A549 (cell line): Measurements from ENCODE around the gene MATN4. TPM values are rescaled to one million over a fixed set of nuclear protein-coding genes. Genes with fewer than 3 reads are reported as not detected.

Experiments used
- ATAC-seq, 2 experiments: fragments of 200-7000 bp in 1 of 2; fragments of >200 bp in 1 of 2; cut with Nextera tagmentation in 1 of 2; cut with Tn5 transposase in 1 of 2; 3 replicates each; pipeline versions ENCODE4 v1.8.0 to v1.9.1; 2018 to 2020; ENCODE audit warnings: mild to moderate bottlenecking in 1 of 2, moderate library complexity in 1 of 2
- CTCF ChIA-PET: fragments of 300-600 bp; sonication (Branson Sonifier 250); formaldehyde crosslinking; extraction: SDS; loops from one replicate; lab custom pipeline; 2021; ENCODE audit warnings: antibody characterized with exemption, inconsistent platforms; lab: Yijun Ruan, JAX
- POLR2A ChIA-PET: fragments of 350-600 bp; formaldehyde crosslinking; extraction: SDS; loops from one replicate; lab custom pipeline; 2021; ENCODE audit warnings: antibody characterized with exemption, inconsistent platforms; lab: Yijun Ruan, JAX
- DNase-seq, 2 experiments: peaks; one replicate each; pipeline versions ENCODE4 v3.0.0 to v3.0.0-alpha.2; 2011 to 2016; ENCODE audit warnings: low read depth in 1 of 2, low spot score in 1 of 2
- FAIRE-seq: peaks from 2 replicates; lab custom pipeline; 2011; peaks lifted over from hg19 to GRCh38; lab: Jason Lieb, UNC
- H3K27ac ChIP-seq, 2 experiments: fragments of >200 bp; sonication (Bioruptor Twin); formaldehyde crosslinking; 3 replicates each; pipeline ENCODE4 v1.5.1; 2016 to 2017
- H3K4me1 ChIP-seq: fragments of >200 bp; sonication (Bioruptor Twin); formaldehyde crosslinking; 3 replicates; pipeline ENCODE4 v1.6.1; 2016
- H3K4me2 ChIP-seq: fragments of >200 bp; sonication (Bioruptor Twin); formaldehyde crosslinking; 3 replicates; pipeline ENCODE4 v1.6.1; 2016
- H3K4me3 ChIP-seq: fragments of >200 bp; sonication (Bioruptor Twin); formaldehyde crosslinking; 3 replicates; pipeline ENCODE4 v1.5.1; 2016
- H3K9me3 ChIP-seq: fragments of >200 bp; sonication (Bioruptor Twin); formaldehyde crosslinking; 3 replicates; pipeline ENCODE4 v1.6.1; 2016
- CEBPB ChIP-seq, 2 experiments: fragments of >200 bp in 1 of 2; sonication (Bioruptor Twin) in 1 of 2; formaldehyde crosslinking in 1 of 2; IDR thresholded peaks; 2 replicates each; pipeline ENCODE4 v1.6.1; 2012 to 2016
- EHF ChIP-seq: fragments of 250-450 bp; sonication (Bioruptor Pico); IDR thresholded peaks from 2 replicates; pipeline ENCODE4 v1.5.0; 2020; ENCODE audit warnings: mild to moderate bottlenecking
- EP300 ChIP-seq, 2 experiments: fragments of >200 bp; sonication (Bioruptor Twin); formaldehyde crosslinking; IDR thresholded peaks; 2 replicates in 1 of 2; 3 replicates in 1 of 2; pipeline ENCODE4 v1.6.1; 2016 to 2017
- FOSB ChIP-seq: fragments of 250-450 bp; sonication (Bioruptor Pico); IDR thresholded peaks from 2 replicates; pipeline ENCODE4 v1.5.0; 2020; ENCODE audit warnings: mild to moderate bottlenecking, moderate library complexity
- FOSL2 ChIP-seq, 2 experiments: fragments of 450-650 bp in 1 of 2; fragments of >200 bp in 1 of 2; sonication (Bioruptor Twin) in 1 of 2; formaldehyde crosslinking; IDR thresholded peaks; 2 replicates each; pipeline versions ENCODE4 v1.5.0 to v1.6.1; 2016 to 2020; ENCODE audit warnings: mild to moderate bottlenecking in 1 of 2, moderate library complexity in 1 of 2
- FOXS1 ChIP-seq: fragments of 250-450 bp; sonication (Bioruptor Pico); IDR thresholded peaks from 2 replicates; pipeline ENCODE4 v1.5.0; 2020; ENCODE audit warnings: mild to moderate bottlenecking, moderate library complexity
- HDAC2 ChIP-seq: fragments of 200-600 bp; sonication (generic); IDR thresholded peaks from 2 replicates; pipeline ENCODE4 v1.6.1; 2016
- KDM1A ChIP-seq: fragments of 200-600 bp; sonication (generic); IDR thresholded peaks from 2 replicates; pipeline ENCODE4 v1.6.1; 2016; ENCODE audit warnings: low read depth, mild to moderate bottlenecking
- KDM5A ChIP-seq: fragments of 200-600 bp; sonication (generic); IDR thresholded peaks from 2 replicates; pipeline ENCODE4 v1.6.1; 2016; ENCODE audit warnings: antibody characterized with exemption, mild to moderate bottlenecking
- MYC ChIP-seq: IDR thresholded peaks from 2 replicates; pipeline ENCODE4 v1.6.1; 2012; ENCODE audit warnings: mild to moderate bottlenecking, inconsistent platforms, low read length, improper control_type of control experiment, borderline replicate concordance
- NPAS2 ChIP-seq: fragments of 250-450 bp; sonication (Bioruptor Pico); IDR thresholded peaks from 2 replicates; pipeline ENCODE4 v1.8.0; 2022; ENCODE audit warnings: mild to moderate bottlenecking, moderate library complexity, borderline replicate concordance
- NR3C1 ChIP-seq: fragments of >200 bp; sonication (Bioruptor Twin); formaldehyde crosslinking; IDR thresholded peaks from 3 replicates; pipeline ENCODE4 v1.6.1; 2017
- POLR2AphosphoS2 ChIP-seq: conservative IDR thresholded peaks from 2 replicates; pipeline ENCODE4 v1.6.1; 2012; ENCODE audit warnings: low read length, improper control_type of control experiment, inconsistent platforms
- TFCP2L1 ChIP-seq: fragments of 250-450 bp; sonication (Bioruptor Pico); IDR thresholded peaks from 2 replicates; pipeline ENCODE4 v1.5.0; 2021; ENCODE audit warnings: mild to moderate bottlenecking
- TP53 ChIP-seq: fragments of 250-450 bp; sonication (Bioruptor Pico); IDR thresholded peaks from 2 replicates; pipeline ENCODE4 v1.5.0; 2021; ENCODE audit warnings: mild to moderate bottlenecking, moderate library complexity
- ZC3H11A ChIP-seq: fragments of 450-650 bp; IDR thresholded peaks from 2 replicates; pipeline ENCODE4 v1.6.1; 2014; ENCODE audit warnings: antibody characterized with exemption, mild to moderate bottlenecking
- ZFP36 ChIP-seq: fragments of 450-650 bp; IDR thresholded peaks from 2 replicates; pipeline ENCODE4 v1.6.1; 2014; ENCODE audit warnings: borderline replicate concordance; ENCODE audit not compliant: partially characterized antibody
- WGBS: methylation state at CpG from one replicate; pipeline ENCODE4 v1.1.6; 2017; ENCODE audit errors: missing lambda C conversion rate; 5-methylcytosine and 5-hydroxymethylcytosine counted together
- polyA plus RNA-seq, 4 experiments: library from polyadenylated mRNA; depleted of rRNA in 3 of 4; stranded (reverse); fragments of >200 nt; fragmentation: RNase III in 1 of 4; extraction: RNeasy Plus Mini Kit Qiagen cat#74134 plus additional on column Dnase treatment in 1 of 4; gene quantifications; 2 replicates in 3 of 4; 3 replicates in 1 of 4; pipeline ENCODE4 v1.2.3, GENCODE V29; 2011 to 2017
- TF ChIP-seq, protein P1 (sequence below): IDR thresholded peaks from 2 replicates; pipeline ENCODE4 v1.6.1; 2012
- TF ChIP-seq, protein P2 (sequence below): fragments of 450-650 bp; IDR thresholded peaks from 2 replicates; pipeline ENCODE4 v1.6.1; 2014; ENCODE audit warnings: antibody characterized with exemption
- TF ChIP-seq, protein P3 (sequence below): IDR thresholded peaks from 2 replicates; pipeline ENCODE4 v1.6.1; 2012
- TF ChIP-seq, protein P4 (sequence below): fragments of >200 bp; sonication (Bioruptor Twin); formaldehyde crosslinking; IDR thresholded peaks from 3 replicates; pipeline ENCODE4 v1.5.1; 2016
- TF ChIP-seq, protein P5 (sequence below): IDR thresholded peaks from 2 replicates; pipeline ENCODE4 v1.6.1; 2012; ENCODE audit warnings: low read depth, borderline replicate concordance

MATN4 gene
- polyA plus RNA-seq, 2 of the 4 experiments (the other 2 are of a cell fraction), result 0.04 to 0.05 TPM

DNA sequence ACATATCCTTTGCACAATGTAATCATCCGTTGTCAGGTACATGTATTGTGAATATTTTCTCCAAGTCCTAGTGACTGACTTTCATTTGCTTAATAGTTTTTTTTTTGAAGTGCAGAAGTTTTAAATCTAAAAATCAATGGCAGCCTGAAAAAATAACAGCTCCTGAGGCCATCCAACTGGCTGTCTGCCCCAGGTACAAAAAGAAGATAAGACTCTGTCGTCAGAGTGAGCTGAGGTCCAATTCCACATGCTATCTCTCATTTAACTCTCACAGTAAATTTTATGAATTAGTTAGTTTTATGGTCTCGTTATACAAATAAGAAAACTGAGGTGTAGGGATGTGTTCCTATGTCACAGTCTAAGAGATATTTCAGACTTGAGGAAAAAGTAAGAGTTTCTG lies 32.8 kb downstream of the MATN4 start:
- H3K9me3 ChIP-seq, result no peaks in the 10 kb centered on the region; the same call in 2 of the 3 replicates
- H3K27ac ChIP-seq, result no peak overlapping the region
- ChIA-PET CTCF (interaction anchor here (0.9 to 1.2 kb wide), 2 partner anchors 15 to 496 kb away, joined by 3 read pairs; no protein-coding TSS in a partner anchor), POLR2A (interaction anchor here (0.6 kb wide), 1 partner anchor 69 kb away, joined by 3 read pairs; no protein-coding TSS in a partner anchor)
- no peak for TF ChIP-seq KDM5A
- TF ChIP-seq HDAC2, result no peak
- TF ChIP-seq TP53, result no peak
- no peak for TF ChIP-seq CEBPB (IDR thresholded peaks at IDR 0.05)
- TF ChIP-seq EP300 (IDR thresholded peaks at IDR 0.05), result no peak
- TF ChIP-seq POLR2AphosphoS2, result no peak
- TF ChIP-seq ZFP36, result no peak
- no peak for TF ChIP-seq KDM1A
- no peak for TF ChIP-seq EHF (CRISPR knock-in tag)
- FAIRE-seq (no peak), DNase-seq (no peak), ATAC-seq (no peak)
- no peak overlapping the region for H3K4me3 ChIP-seq
- no peak overlapping the region for H3K4me2 ChIP-seq
- H3K4me1 ChIP-seq, result no peaks in the 10 kb centered on the region
- WGBS, result 3% methylated on average over 3 of the region's 3 CpGs

DNA sequence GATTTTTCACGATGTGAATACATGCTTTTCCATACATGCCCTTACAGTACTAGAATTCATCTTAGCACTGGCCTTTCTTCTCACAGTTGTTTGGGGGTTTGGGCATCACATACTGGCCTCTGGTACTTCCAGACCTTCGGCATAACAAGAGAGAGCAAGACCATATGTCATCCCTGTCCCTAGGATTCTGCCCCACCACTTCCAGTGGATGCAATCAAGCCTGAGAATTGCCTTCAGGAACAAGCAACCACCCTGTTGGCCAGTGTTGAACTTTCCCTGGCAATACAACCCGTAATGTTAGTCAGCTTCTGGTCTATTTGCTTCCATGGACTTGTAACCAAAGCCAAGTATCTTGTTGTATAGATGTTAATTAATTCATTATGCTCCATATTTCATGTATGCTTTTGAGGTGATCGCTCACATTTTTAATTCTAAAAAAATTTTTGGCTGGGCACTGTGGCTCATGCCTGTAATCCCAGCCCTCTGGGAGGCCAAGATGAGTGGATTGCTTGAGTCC lies 38.3 kb downstream of the MATN4 start:
- no peak overlapping the region for H3K4me3 ChIP-seq
- DNase-seq, result no peak
- ATAC-seq, result no peak
- ChIA-PET POLR2A (no interaction called here), CTCF (interaction anchor here (1.9 kb wide), 1 partner anchor 21 kb away, joined by 9 read pairs; no protein-coding TSS in a partner anchor)
- TF ChIP-seq POLR2AphosphoS2 (no peak), KDM5A (no peak), MYC (no peak), EP300 (IDR thresholded peaks at IDR 0.05) (no peak)
- TF ChIP-seq, protein P1, sequence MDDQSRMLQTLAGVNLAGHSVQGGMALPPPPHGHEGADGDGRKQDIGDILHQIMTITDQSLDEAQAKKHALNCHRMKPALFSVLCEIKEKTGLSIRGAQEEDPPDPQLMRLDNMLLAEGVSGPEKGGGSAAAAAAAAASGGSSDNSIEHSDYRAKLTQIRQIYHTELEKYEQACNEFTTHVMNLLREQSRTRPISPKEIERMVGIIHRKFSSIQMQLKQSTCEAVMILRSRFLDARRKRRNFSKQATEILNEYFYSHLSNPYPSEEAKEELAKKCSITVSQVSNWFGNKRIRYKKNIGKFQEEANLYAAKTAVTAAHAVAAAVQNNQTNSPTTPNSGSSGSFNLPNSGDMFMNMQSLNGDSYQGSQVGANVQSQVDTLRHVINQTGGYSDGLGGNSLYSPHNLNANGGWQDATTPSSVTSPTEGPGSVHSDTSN, result no peak
- H3K4me1 ChIP-seq, result no peaks in the 10 kb centered on the region
- H3K4me2 ChIP-seq, result no peak overlapping the region
- H3K9me3 ChIP-seq, result no peaks in the 10 kb centered on the region; the same call in 2 of the 3 replicates
- no peak overlapping the region for H3K27ac ChIP-seq
- WGBS, result 23% methylated on average over 4 of the region's 4 CpGs
- FAIRE-seq, result no peak

DNA sequence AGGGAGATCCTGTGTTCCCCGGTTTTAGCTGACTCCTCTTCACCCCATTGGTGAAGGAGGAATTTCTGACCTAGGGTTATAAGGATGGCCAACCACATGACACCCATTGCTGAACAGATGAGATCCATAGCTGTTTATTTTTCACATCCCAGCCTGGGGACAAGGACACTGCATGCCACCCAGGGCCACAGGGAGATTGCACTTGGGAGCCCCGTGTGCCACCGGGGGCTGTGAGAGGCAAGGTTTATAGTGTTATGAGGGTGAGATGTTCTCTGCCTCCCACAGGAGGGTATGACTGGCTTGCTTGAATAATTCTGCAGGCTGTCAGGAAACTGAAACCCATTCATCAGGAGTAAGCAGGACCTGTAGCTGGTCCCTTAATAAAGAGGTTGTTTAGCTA lies 39.0 kb downstream of the MATN4 start:
- DNase-seq, result no peak
- ChIA-PET POLR2A (no interaction called here), CTCF (interaction anchor here (1.1 to 1.9 kb wide), 3 partner anchors 22 to 225 kb away, joined by 3 to 9 read pairs (median 7); no protein-coding TSS in a partner anchor)
- Histone ChIP-seq H3K4me1 (no peaks in the 10 kb centered on the region), H3K4me2 (no peak overlapping the region), H3K9me3 (no peaks in the 10 kb centered on the region), H3K27ac (no peak overlapping the region)
- no peak for FAIRE-seq
- 11% methylated on average over 3 of the region's 3 CpGs for WGBS
- TF ChIP-seq, protein P1, result no peak
- TF ChIP-seq FOSL2 (IDR thresholded peaks at IDR 0.05) (no peak), FOSL2 (CRISPR knock-in tag; IDR thresholded peaks at IDR 0.05) (no peak)
- TF ChIP-seq, protein P2, sequence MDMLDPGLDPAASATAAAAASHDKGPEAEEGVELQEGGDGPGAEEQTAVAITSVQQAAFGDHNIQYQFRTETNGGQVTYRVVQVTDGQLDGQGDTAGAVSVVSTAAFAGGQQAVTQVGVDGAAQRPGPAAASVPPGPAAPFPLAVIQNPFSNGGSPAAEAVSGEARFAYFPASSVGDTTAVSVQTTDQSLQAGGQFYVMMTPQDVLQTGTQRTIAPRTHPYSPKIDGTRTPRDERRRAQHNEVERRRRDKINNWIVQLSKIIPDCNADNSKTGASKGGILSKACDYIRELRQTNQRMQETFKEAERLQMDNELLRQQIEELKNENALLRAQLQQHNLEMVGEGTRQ, result no peak
- TF ChIP-seq, all 56 proteins: peak for 0
- no peak; a peak in 1 of 6 replicates for ATAC-seq
- no peak overlapping the region for H3K4me3 ChIP-seq

DNA sequence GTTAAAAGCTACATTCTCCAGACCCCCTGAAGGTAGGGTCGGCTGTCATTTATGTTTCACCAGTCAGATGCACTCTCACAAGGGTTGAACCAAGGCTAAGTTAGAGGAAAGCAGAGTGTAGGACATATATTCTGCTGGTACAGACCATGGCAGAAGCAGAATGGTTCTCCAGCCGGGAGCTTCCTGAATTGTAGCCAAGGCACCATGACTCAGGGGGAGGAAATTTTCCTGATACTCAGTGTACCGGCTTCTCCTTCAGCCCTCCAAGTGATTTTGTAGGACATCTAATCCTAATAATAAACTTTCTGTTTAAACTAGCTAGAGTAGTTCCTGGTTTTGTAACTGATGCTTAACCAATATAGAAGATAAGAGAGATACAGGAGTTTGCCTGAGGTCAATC lies 39.6 kb downstream of the MATN4 start:
- no peak for DNase-seq
- FAIRE-seq, result no peak
- H3K4me3 ChIP-seq, result no peak overlapping the region
- H3K4me1 ChIP-seq, result no peaks in the 10 kb centered on the region
- H3K4me2 ChIP-seq, result no peak overlapping the region
- CTCF ChIA-PET, result interaction anchor here (1.1 to 1.9 kb wide), 3 partner anchors 23 to 224 kb away, joined by 3 to 9 read pairs (median 7); no protein-coding TSS in a partner anchor
- POLR2A ChIA-PET, result no interaction called here
- no peaks in the 10 kb centered on the region for H3K9me3 ChIP-seq
- no peak for ATAC-seq
- 27% methylated on average over 3 of the region's 3 CpGs for WGBS
- H3K27ac ChIP-seq, result no peak overlapping the region
- TF ChIP-seq, protein P1, result no peak
- no peak for TF ChIP-seq NR3C1
- TF ChIP-seq, protein P3, sequence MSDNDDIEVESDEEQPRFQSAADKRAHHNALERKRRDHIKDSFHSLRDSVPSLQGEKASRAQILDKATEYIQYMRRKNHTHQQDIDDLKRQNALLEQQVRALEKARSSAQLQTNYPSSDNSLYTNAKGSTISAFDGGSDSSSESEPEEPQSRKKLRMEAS, result no peak
- no peak for TF ChIP-seq TFCP2L1 (CRISPR knock-in tag)
- no peak for TF ChIP-seq ZC3H11A
- no peak for TF ChIP-seq NPAS2 (CRISPR knock-in tag)
- TF ChIP-seq MYC, result no peak
- TF ChIP-seq, protein P4, sequence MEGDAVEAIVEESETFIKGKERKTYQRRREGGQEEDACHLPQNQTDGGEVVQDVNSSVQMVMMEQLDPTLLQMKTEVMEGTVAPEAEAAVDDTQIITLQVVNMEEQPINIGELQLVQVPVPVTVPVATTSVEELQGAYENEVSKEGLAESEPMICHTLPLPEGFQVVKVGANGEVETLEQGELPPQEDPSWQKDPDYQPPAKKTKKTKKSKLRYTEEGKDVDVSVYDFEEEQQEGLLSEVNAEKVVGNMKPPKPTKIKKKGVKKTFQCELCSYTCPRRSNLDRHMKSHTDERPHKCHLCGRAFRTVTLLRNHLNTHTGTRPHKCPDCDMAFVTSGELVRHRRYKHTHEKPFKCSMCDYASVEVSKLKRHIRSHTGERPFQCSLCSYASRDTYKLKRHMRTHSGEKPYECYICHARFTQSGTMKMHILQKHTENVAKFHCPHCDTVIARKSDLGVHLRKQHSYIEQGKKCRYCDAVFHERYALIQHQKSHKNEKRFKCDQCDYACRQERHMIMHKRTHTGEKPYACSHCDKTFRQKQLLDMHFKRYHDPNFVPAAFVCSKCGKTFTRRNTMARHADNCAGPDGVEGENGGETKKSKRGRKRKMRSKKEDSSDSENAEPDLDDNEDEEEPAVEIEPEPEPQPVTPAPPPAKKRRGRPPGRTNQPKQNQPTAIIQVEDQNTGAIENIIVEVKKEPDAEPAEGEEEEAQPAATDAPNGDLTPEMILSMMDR, result no peak
- no peak for TF ChIP-seq FOSB (CRISPR knock-in tag)
- TF ChIP-seq, protein P5, sequence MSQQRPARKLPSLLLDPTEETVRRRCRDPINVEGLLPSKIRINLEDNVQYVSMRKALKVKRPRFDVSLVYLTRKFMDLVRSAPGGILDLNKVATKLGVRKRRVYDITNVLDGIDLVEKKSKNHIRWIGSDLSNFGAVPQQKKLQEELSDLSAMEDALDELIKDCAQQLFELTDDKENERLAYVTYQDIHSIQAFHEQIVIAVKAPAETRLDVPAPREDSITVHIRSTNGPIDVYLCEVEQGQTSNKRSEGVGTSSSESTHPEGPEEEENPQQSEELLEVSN, result no peak
- TF ChIP-seq FOXS1, result no peak
